Ectodermal cell (in vitro differentiated cells): ENCODE data around the gene MTERF2.
"Not testable (repeated sequence)": the region's sequence is repeated elsewhere in the genome, so short reads cannot be mapped to it uniquely, and the experiment has no call there.

Experiments used
- H3K27ac ChIP-seq: 2 replicates; pipeline ENCODE4 v1.7.0; 2013; ENCODE audit warnings: mild to moderate bottlenecking, low read depth, low read length; ENCODE audit not compliant: insufficient read depth, poor library complexity, severe bottlenecking
- H3K27me3 ChIP-seq: 2 replicates; pipeline ENCODE4 v1.7.0; 2013; ENCODE audit warnings: mild to moderate bottlenecking, low read length; ENCODE audit not compliant: insufficient read depth, control insufficient read depth, poor library complexity, severe bottlenecking
- H3K36me3 ChIP-seq: one replicate; pipeline ENCODE4 v1.7.0; 2013; ENCODE audit warnings: low read length; ENCODE audit not compliant: control insufficient read depth, insufficient read depth
- H3K4me1 ChIP-seq: one replicate; pipeline ENCODE4 v1.7.0; 2013; ENCODE audit warnings: low read length; ENCODE audit not compliant: control insufficient read depth, insufficient read depth
- H3K4me3 ChIP-seq: 2 replicates; pipeline ENCODE4 v1.7.0; 2013; ENCODE audit warnings: low read depth, low read length, control low read depth; ENCODE audit not compliant: insufficient read depth
- H3K9me3 ChIP-seq: 2 replicates; pipeline ENCODE4 v1.7.0; 2013; ENCODE audit warnings: mild to moderate bottlenecking, low read length, moderate library complexity; ENCODE audit not compliant: control insufficient read depth
- WGBS, 2 experiments: methylation state at CpG; one replicate each; pipeline ENCODE4 v1.1.7; 2013; ENCODE audit warnings: missing lambda C conversion rate in 2 of 2; 5-methylcytosine and 5-hydroxymethylcytosine counted together

Gene MTERF2

GRCh38 chr12:107025671-107026070 is 38.7 kb upstream of the MTERF2 start:
- no peaks in the 10 kb centered on the region for H3K4me1 ChIP-seq
- H3K27me3 ChIP-seq = no peaks in the 10 kb centered on the region
- no peak overlapping the region for H3K27ac ChIP-seq
- H3K9me3 ChIP-seq = no peaks in the 10 kb centered on the region
- 79 to 85% methylated on average over 1 of the region's 1 CpG for WGBS, 2 experiments
- H3K4me3 ChIP-seq = no peak overlapping the region
- H3K36me3 ChIP-seq = no peaks in the 10 kb centered on the region

DNA sequence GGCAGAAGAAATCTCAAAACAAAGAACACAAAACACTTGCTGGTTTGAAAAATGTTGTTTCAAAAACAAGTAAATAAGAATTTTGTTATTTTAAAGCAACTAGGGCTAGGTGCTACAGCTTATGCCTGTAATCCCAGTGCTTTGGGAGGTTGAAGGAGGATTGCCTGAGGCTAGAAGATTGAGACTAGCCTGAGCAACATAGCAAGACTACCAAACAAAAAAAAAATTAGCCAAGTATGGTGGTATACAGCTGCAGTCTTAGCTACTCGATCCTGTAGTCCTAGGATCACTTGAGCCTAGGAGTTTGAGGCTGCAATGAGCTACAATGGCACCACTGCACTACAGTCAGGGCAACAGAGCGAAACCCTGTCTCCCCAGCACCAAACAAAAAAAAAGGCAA is 32.6 kb upstream of the MTERF2 start:
- Histone ChIP-seq H3K4me3 (no peak overlapping the region), H3K27me3 (no peaks in the 10 kb centered on the region), H3K36me3 (no peaks in the 10 kb centered on the region), H3K4me1 (no peaks in the 10 kb centered on the region), H3K9me3 (no peaks in the 10 kb centered on the region), H3K27ac (no peak overlapping the region)
- WGBS, 2 experiments = 83 to 93% methylated on average over 2 of the region's 2 CpGs

GRCh38 chr12:107017042-107017441 is 30.1 kb upstream of the MTERF2 start:
- Histone ChIP-seq H3K27ac (no peak overlapping the region), H3K9me3 (no peaks in the 10 kb centered on the region), H3K4me3 (no peak overlapping the region), H3K4me1 (no peaks in the 10 kb centered on the region), H3K36me3 (no peaks in the 10 kb centered on the region), H3K27me3 (no peaks in the 10 kb centered on the region)
- 95 to 97% methylated on average over 4 of the region's 4 CpGs for WGBS, 2 experiments

DNA sequence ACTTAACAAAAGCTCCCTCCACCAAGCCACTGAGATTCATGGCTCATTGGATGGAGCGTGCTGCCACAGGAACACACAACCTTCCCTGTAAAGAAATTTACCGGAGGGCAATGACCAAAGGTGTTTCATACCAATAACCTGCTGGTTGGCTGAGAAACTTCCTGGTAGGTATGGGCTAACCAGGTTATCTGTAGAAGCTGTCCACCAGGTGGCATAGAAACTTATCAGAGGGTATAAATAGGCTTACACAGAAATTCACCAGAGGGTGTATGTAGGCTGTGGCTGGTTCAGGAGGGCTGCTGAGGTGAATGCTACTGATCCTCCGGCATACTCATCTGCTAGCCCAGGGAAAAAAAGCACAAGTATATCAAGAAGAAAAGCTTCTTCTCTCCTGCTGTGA is 27.1 kb upstream of the MTERF2 start:
- Histone ChIP-seq H3K27ac (no peak overlapping the region), H3K36me3 (no peaks in the 10 kb centered on the region), H3K27me3 (no peaks in the 10 kb centered on the region), H3K4me1 (no peaks in the 10 kb centered on the region), H3K4me3 (no peak overlapping the region), H3K9me3 (no peaks in the 10 kb centered on the region)
- 90 to 94% methylated on average over 3 of the region's 3 CpGs for WGBS, 2 experiments

DNA sequence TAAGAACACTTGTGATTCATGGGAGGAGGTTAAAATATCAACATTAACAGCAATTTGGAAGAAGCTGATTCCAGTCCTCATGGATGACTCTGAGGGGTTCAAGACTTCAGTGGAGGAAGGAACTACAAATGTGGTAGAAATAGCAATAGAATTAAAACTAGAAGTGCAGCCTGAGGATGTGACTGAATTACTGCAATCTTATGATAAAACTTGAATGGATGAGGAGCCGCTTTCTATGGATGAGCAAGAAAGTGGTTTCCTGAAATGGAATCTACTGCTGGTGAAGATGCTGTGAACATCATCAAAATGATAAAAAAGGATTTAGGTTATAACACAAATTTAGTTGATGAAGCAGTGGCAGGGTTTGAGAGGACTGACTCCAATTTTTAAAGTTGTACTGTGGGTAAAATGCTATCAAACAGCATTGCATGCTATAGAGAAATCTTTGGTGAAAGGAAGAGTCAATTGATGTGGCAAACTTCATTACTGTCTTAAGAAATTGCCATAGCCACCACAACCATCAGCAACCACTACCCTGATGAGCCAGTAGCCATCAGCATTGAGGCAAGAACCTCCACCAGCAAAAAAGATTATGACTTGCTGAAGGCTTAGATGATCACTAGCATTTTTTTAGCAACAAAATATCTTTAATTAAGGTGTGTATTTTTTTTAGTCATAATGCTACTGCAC is 25.9 kb upstream of the MTERF2 start:
- Histone ChIP-seq H3K36me3 (no peaks in the 10 kb centered on the region), H3K4me3 (no peak overlapping the region), H3K4me1 (no peaks in the 10 kb centered on the region), H3K27ac (no peak overlapping the region), H3K27me3 (no peaks in the 10 kb centered on the region), H3K9me3 (no peaks in the 10 kb centered on the region)
- WGBS, 2 experiments = 92 to 97% methylated on average over 1 of the region's 1 CpG

GRCh38 chr12:107011519-107011918 is 24.6 kb upstream of the MTERF2 start:
- WGBS, 2 experiments = 98 to 100% methylated on average over 1 to 2 of the region's 2 CpGs
- Histone ChIP-seq H3K4me1 (no peaks in the 10 kb centered on the region), H3K36me3 (no peaks in the 10 kb centered on the region), H3K4me3 (no peak overlapping the region), H3K9me3 (no peaks in the 10 kb centered on the region), H3K27me3 (no peaks in the 10 kb centered on the region), H3K27ac (no peak overlapping the region)

DNA sequence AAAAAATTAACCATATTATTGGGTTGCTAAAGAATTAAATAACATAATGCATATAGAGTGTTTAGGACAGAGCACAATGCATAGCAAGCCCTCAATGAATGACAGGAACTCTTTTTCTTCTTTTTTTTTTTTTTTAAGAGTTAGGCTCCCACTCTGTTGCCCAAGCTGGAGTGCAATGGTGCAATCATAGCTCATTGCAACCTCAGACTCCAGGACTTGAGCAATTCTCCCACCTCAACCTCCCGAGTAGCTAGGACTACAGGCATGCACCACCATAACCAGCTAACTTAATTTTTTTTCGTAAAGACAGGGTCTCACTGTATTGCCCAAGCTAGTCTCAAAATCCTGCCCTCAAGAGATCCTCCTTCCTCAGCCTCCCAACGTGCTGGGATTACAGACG is 20.5 kb upstream of the MTERF2 start:
- Histone ChIP-seq H3K27me3 (no peaks in the 10 kb centered on the region), H3K9me3 (no peaks in the 10 kb centered on the region), H3K4me3 (no peak overlapping the region), H3K27ac (no peak overlapping the region), H3K36me3 (no peaks in the 10 kb centered on the region), H3K4me1 (no peaks in the 10 kb centered on the region)
- 95 to 97% methylated on average over 4 of the region's 4 CpGs for WGBS, 2 experiments

DNA sequence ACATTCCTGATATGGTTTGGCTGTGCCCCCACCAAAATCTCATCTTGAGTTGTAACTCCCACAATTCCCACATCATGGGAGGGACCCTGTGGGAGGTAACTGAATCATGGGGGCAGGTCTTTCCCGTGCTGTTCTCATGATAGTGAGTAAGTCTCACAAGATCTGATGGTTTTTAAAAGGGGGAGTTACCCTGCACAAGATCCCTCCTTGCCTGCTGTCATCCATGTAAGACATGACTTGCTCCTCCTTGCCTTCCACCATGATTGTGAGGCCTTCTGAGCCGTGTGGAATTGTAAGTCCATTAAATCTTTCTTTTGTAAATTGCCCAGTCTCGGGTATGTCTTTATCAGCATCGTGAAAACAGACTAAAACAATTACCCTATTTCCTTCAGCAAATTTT is 15.7 kb upstream of the MTERF2 start:
- H3K9me3 ChIP-seq, H3K4me1 ChIP-seq, H3K27ac ChIP-seq, H3K4me3 ChIP-seq, H3K27me3 ChIP-seq, H3K36me3 ChIP-seq: not testable (repeated sequence)
- WGBS, 2 experiments = 90 to 97% methylated on average over 3 to 4 of the region's 4 CpGs

GRCh38 chr12:106999446-106999845 is 12.5 kb upstream of the MTERF2 start:
- no peak overlapping the region for H3K4me3 ChIP-seq
- H3K4me1 ChIP-seq = no peaks in the 10 kb centered on the region
- no peak overlapping the region for H3K27ac ChIP-seq
- 96 to 97% methylated on average over 6 of the region's 6 CpGs for WGBS, 2 experiments
- no peaks in the 10 kb centered on the region for H3K9me3 ChIP-seq
- H3K27me3 ChIP-seq = no peaks in the 10 kb centered on the region
- H3K36me3 ChIP-seq = peaks cover 5% of the 10 kb centered on the region

GRCh38 chr12:106997916-106998315 is 11.0 kb upstream of the MTERF2 start:
- H3K4me1 ChIP-seq = no peaks in the 10 kb centered on the region
- no peak overlapping the region for H3K27ac ChIP-seq
- 93 to 96% methylated on average over 1 of the region's 1 CpG for WGBS, 2 experiments
- H3K4me3 ChIP-seq = no peak overlapping the region
- no peaks in the 10 kb centered on the region for H3K9me3 ChIP-seq
- H3K36me3 ChIP-seq = peaks cover 5% of the 10 kb centered on the region
- H3K27me3 ChIP-seq = no peaks in the 10 kb centered on the region

GRCh38 chr12:106996102-106996501 is 9.2 kb upstream of the MTERF2 start:
- H3K27ac ChIP-seq, H3K9me3 ChIP-seq, H3K4me1 ChIP-seq, H3K4me3 ChIP-seq, H3K36me3 ChIP-seq, H3K27me3 ChIP-seq: not testable (repeated sequence)
- 84 to 94% methylated on average over 5 of the region's 5 CpGs for WGBS, 2 experiments
